SW480 (cell line): ENCODE results near the gene DCAF6.

Experiments used
- DNase-seq: peaks from one replicate; pipeline ENCODE4 v3.0.0-alpha.2; 2016; ENCODE audit warnings: low spot score

The DCAF6 gene

GRCh38 chr1:168106274-168106673, 169.8 kb downstream of the DCAF6 start:
- DNase-seq, result no peak

- no peak for DNase-seq
Observed at GRCh38 chr1:168110896-168111545, 174.5 kb downstream of the DCAF6 start.

- peak; percentile 53 for DNase-seq
Observed at GRCh38 chr1:168112673-168113305, 176.3 kb downstream of the DCAF6 start.

- peak; percentile 7 for DNase-seq
Observed at GRCh38 chr1:168114845-168115244, 178.4 kb downstream of the DCAF6 start.

- peak; percentile 88 for DNase-seq
Observed at GRCh38 chr1:168116327-168116799, 179.9 kb downstream of the DCAF6 start.

- DNase-seq, result no peak
Observed at GRCh38 chr1:168119750-168120149, 183.3 kb downstream of the DCAF6 start.

DNA sequence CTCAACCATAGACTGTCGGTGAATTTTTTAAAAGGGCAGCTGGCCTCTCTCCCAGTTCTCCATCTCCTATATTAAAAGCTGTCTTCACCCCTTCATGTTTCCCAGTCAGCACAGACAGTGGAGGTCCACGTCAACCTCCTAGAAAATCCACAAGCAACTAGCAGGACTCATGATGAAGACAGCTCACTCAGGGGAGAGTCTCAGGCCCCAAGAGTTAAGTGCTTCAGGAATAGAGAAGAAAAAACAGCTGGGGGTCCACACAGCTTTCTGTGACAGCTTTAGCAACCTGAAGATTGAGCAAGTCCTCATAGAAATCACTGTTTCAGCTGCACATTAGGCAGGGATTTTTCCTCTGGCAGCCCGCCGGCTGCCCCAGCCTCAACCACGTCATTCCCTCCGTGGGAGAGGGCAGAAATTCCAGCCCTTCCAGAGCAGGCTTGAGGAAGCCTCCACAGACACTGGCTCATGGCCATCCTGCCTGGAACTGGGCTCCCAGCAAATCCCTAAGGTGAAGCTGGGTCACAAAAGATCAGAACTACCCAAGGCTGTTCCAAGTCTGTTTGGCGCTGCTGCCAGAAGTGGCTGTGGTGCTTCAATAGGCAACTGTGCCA, 185.0 kb downstream of the DCAF6 start:
- DNase-seq, result no peak

DNA sequence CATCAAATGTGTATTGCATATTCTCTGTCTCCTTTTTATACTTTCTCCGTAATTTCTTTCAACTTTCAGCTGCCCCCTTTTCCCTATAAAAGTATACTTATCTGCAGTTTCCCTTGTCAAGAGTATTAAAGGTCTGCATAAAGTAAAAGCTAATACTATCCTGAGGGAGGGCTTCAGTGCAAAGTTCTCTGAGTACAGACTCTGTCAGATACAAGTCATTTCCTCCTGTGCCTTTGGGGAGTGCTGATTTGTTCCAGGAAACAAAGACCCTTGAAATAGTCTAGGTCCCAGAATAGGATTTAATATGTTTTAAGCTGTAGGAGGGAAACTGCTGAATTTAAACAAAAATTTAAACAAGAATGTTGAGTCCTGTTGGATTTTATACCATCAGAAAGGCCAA, 188.6 kb downstream of the DCAF6 start:
- DNase-seq, result no peak
